GM19023 (cell line): Measurements from ENCODE around the gene VWA3A.
"Not testable (repeated sequence)": the region's sequence is repeated elsewhere in the genome, so short reads cannot be mapped to it uniquely, and the experiment has no call there.

ENCODE experiments used
- ATAC-seq: cut with Tn5 transposase; IDR thresholded peaks from one replicate; pipeline ENCODE4 v1.9.1; 2021; ENCODE audit warnings: mild to moderate bottlenecking, moderate library complexity; ENCODE audit not compliant: unreplicated experiment

The VWA3A gene

DNA sequence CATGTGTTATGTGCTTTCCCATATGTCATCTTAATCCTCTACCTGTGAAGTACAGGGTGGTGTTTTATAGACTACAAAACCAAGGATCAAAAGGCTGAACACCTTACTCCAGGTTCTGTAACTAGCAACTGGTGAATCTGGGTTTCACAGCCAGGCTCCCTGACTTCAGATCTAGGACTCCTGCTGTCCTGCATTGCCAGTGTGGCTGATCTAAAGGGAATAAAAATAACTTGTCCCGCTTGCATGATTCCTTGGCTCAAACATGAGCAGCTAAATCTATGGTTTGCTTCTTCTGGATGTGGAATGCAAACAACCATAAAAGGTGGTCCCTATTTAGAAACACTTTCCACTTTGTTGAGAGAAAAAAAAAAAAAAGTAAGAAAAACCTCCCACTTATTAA lies 3.7 kb upstream of the VWA3A start:
- no peak for ATAC-seq

DNA sequence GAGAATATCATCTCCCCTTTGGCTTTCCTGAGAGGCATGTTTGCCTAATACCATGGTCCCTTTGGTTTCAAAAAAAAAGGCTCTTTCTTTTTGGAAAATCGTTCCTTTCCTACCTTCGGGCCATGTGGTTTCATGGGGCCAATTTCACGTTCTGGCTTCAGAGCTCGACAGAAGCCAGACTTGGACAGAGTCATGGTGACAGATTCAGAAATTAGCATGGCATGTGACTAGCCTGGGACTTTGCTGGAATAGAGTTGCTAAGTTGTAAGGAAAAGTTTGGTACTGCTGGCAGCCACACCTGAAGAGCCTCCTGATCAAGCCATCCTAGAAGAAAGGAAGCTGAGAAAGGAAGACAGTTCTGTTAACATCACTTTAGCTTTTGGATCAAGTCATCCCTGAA lies 2.4 kb upstream of the VWA3A start:
- no peak for ATAC-seq

- no peak for ATAC-seq
Measured at GRCh38 chr16:22091721-22092120, 620 bp upstream of the VWA3A start.

DNA sequence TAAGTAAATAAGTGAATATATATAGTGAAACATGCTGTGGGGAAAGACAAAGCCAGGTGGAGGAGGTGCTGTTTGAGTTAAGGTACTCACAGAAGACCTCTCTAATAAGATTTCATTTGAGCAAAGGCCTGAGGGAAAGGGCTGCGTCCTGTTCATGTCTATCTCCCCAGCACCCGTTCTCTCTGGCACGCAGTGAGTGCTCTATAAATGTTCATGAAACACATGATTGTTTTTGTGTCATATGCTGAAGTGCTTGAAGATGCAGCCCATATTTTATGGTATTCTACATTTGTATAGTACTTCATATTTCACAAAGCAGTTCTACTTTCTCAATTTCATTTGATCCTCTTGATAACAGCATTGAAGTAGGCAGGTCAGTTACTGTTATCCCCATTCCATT lies 990 bp downstream of the VWA3A start:
- no peak for ATAC-seq

GRCh38 chr16:22093996-22094395 lies 1.7 kb downstream of the VWA3A start:
- ATAC-seq: no peak

DNA sequence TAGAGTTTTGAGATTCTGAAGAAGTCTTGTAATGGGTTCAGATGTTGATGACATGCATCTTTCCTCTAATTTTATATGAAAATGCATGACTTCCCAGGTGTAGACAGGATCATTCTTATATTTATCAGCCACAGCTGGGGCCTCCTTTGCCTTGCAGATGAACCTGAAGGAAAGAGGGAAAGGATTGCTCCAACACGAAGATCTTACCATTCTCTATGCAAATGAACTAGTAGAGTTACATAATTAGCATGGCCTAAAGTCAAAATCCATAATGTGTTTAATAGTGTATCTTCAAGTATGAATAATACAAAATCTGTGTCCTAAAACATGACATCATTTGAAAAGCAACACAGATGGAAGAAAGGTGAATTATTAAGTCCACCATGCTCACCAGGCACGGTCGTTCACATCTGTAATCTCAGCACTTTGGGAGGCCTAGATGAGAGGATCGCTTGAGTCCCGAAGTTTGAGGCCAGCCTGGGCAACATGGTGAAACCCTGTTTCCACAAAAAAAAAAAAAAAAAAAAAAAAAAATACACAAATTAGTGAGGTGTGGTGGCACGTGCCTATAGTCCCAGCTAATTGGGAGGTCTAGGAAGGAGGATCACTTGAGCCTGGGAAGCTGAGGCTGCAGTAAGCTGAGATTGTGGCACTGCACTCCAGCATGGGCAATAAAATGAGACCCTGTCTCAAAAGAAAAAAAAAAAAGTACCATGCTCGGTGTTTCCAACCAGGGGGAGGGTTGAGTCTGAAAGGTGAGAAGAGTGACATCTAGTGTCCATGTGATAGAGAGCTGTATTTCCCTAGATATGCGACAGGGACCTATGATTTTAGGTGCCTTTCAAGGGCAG lies 6.3 kb downstream of the VWA3A start:
- ATAC-seq: no peak

- ATAC-seq: no peak
Measured at GRCh38 chr16:22099256-22099975, 7.1 kb downstream of the VWA3A start.

GRCh38 chr16:22103441-22103840 lies 11.1 kb downstream of the VWA3A start:
- no peak for ATAC-seq

GRCh38 chr16:22109258-22109898 lies 17.0 kb downstream of the VWA3A start:
- no peak for ATAC-seq

GRCh38 chr16:22111629-22112028 lies 19.3 kb downstream of the VWA3A start:
- ATAC-seq: not testable (repeated sequence)

GRCh38 chr16:22116095-22116700 lies 23.9 kb downstream of the VWA3A start:
- ATAC-seq: no peak

- no peak for ATAC-seq
Measured at GRCh38 chr16:22117609-22118008, 25.3 kb downstream of the VWA3A start.

DNA sequence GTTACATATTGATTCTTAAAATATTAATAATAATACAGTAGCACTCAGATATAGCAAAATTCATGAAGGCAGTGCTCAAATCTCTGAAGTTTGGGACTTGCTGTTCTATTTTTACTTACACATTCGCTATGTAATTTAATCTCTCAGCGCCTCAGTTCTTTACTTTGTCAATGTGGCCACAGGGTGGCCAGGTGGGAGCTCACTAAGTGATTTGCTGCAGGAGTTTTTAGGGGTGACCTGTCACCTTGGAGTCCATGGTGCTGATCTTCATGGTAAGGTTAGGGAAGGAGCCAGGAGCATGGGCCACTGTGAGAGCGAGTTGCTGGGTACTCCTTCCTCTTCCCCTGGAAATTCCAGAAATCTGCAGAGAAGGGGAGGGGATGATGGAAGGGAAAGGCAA lies 28.1 kb downstream of the VWA3A start:
- no peak for ATAC-seq

DNA sequence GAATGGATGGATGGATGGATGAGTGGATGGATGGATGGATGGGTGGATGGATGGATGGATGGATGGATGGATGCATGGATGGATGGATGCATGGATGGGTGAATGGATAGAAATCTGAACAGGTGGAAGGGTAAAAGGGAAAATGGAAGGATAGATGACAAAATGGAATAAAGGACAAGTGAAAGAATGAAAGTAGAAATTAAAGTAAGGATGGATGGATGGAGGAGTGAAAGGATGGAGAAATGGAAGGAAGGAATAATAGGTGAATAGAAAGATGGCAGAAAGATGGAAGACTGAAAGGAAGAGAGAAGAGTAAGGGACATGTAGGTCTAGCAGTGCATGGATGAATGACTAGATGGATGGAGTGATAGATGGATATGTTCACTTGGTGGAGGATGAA lies 29.9 kb downstream of the VWA3A start:
- ATAC-seq: no peak

GRCh38 chr16:22123146-22123545 lies 30.8 kb downstream of the VWA3A start:
- no peak for ATAC-seq

- ATAC-seq: no peak
Measured at GRCh38 chr16:22123759-22124490, 31.6 kb downstream of the VWA3A start.

DNA sequence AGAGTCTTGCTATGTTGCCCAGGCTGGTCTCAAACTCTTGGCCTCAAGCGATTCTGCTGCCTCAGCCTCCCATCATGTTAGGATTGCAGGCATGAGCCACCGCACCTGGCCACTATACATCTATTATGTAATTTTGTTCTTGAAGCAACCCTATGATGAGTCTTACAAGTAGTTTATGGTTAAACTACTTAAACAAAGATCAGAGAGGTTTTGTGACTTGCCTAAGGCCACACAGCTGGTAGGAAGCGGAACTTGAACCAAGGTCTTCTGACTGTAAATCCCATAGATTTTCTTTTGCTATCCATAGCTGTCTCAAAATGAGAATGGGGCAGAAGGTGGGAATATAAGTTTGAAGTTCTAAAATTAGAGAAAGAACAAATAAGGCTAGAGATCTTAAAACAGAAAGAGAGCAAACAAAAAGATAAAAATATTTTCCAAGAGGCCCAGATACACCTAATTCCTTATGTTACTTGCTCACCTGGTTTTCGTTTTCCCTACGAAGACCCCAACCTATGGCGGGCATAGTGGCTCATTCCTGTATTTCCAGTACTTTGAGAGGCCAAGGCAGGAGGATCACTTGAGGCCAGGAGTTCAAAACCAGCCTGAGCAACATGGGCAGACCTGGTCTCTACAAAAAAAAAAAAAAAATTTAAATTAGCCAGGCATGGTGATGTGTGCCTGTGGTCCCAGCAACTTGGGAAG lies 32.4 kb downstream of the VWA3A start:
- ATAC-seq: no peak

- ATAC-seq: no peak
Measured at GRCh38 chr16:22126037-22126558, 33.8 kb downstream of the VWA3A start.

GRCh38 chr16:22128537-22128936 lies 36.2 kb downstream of the VWA3A start:
- not testable (repeated sequence) for ATAC-seq

- no peak for ATAC-seq
Measured at GRCh38 chr16:22130528-22130927, 38.2 kb downstream of the VWA3A start.
